H1 (cell line): Measurements from ENCODE around the gene SPEF2. TPM values are rescaled to one million over a fixed set of nuclear protein-coding genes. Genes with fewer than 3 reads are reported as not detected.

ENCODE experiments used
- CTCF ChIA-PET: fragments of 300-600 bp; sonication (Branson Sonifier 250); formaldehyde crosslinking; loops from one replicate; lab custom pipeline; 2021; ENCODE audit not compliant: partially characterized antibody; lab: Charles Lee
- POLR2A ChIA-PET: fragments of 300-600 bp; sonication (Branson Sonifier 250); formaldehyde crosslinking; loops from one replicate; lab custom pipeline; 2021; ENCODE audit warnings: inconsistent platforms; ENCODE audit not compliant: partially characterized antibody; lab: Charles Lee
- DNase-seq, 2 experiments: peaks; one replicate each; pipeline versions ENCODE4 v3.0.0 to v3.0.0-alpha.2; 2010 to 2022; ENCODE audit warnings: low spot score in 2 of 2, low read depth in 1 of 2, mixed read lengths in 1 of 2
- FAIRE-seq: peaks from 2 replicates; lab custom pipeline; 2011; peaks lifted over from hg19 to GRCh38; lab: Jason Lieb, UNC
- H2AFZ ChIP-seq: 2 replicates; pipeline ENCODE4 v1.8.1; 2012; ENCODE audit warnings: low read length, inconsistent platforms
- H2AK5ac ChIP-seq: 2 replicates; pipeline ENCODE4 v1.6.1; 2013; ENCODE audit warnings: low read depth, low read length
- H2BK120ac ChIP-seq: replicated peaks from 2 replicates; pipeline ENCODE3; 2013; ENCODE audit warnings: low read depth, low read length, inconsistent platforms
- H2BK12ac ChIP-seq: 2 replicates; pipeline ENCODE4 v1.6.1; 2013; ENCODE audit warnings: low read depth, low read length
- H2BK15ac ChIP-seq: 2 replicates; pipeline ENCODE4 v1.6.1; 2013; ENCODE audit warnings: low read length
- H2BK20ac ChIP-seq: 2 replicates; pipeline ENCODE4 v1.6.1; 2013; ENCODE audit warnings: low read length
- H2BK5ac ChIP-seq: 2 replicates; pipeline ENCODE4 v1.6.1; 2013; ENCODE audit warnings: low read depth, low read length
- H3K14ac ChIP-seq: 2 replicates; pipeline ENCODE4 v1.6.1; 2013; ENCODE audit warnings: inconsistent platforms; ENCODE audit not compliant: insufficient read length
- H3K18ac ChIP-seq: 2 replicates; pipeline ENCODE4 v1.6.1; 2013; ENCODE audit warnings: low read length; ENCODE audit errors: extremely low read depth
- H3K23ac ChIP-seq: 2 replicates; pipeline ENCODE4 v1.6.1; 2013; ENCODE audit warnings: inconsistent platforms; ENCODE audit not compliant: insufficient read length
- H3K23me2 ChIP-seq: 2 replicates; pipeline ENCODE4 v1.6.1; 2013; ENCODE audit warnings: low read depth, low read length
- H3K27ac ChIP-seq: 2 replicates; pipeline ENCODE4 v1.6.1; 2011; ENCODE audit warnings: low read depth, low read length, inconsistent platforms
- H3K27me3 ChIP-seq, 4 experiments: replicated peaks in 1 of 4; 1 replicate in 1 of 4; 2 replicates in 3 of 4; pipeline versions ENCODE4 v1.6.1 to v1.8.1; 2011 to 2013; ENCODE audit warnings: low read length in 3 of 4, mild to moderate bottlenecking in 3 of 4, inconsistent platforms in 2 of 4, mixed read lengths in 2 of 4, moderate library complexity in 1 of 4; ENCODE audit not compliant: control insufficient read depth in 3 of 4, insufficient read depth in 3 of 4; ENCODE audit errors: extremely low read depth in 1 of 4
- H3K36me3 ChIP-seq, 4 experiments: 2 replicates each; pipeline versions ENCODE4 v1.6.1 to v1.8.1; 2011 to 2013; ENCODE audit warnings: mild to moderate bottlenecking in 4 of 4, low read length in 3 of 4, moderate library complexity in 2 of 4, control low read depth in 1 of 4, inconsistent platforms in 1 of 4; ENCODE audit not compliant: insufficient read depth in 4 of 4, control insufficient read depth in 2 of 4
- H3K4ac ChIP-seq: replicated peaks from 2 replicates; pipeline ENCODE3; 2013; ENCODE audit warnings: low read length, low read depth, mixed read lengths, inconsistent platforms; ENCODE audit not compliant: insufficient read length
- H3K4me1 ChIP-seq, 4 experiments: replicated peaks in 1 of 4; 1 replicate in 1 of 4; 2 replicates in 3 of 4; pipeline versions ENCODE4 v1.6.1 to v1.8.1; 2011 to 2013; ENCODE audit warnings: low read length in 3 of 4, inconsistent platforms in 2 of 4, mixed read lengths in 1 of 4; ENCODE audit not compliant: insufficient read depth in 4 of 4, control insufficient read depth in 3 of 4
- H3K4me2 ChIP-seq, 2 experiments: 2 replicates each; pipeline versions ENCODE4 v1.6.1 to v1.8.1; 2011 to 2013; ENCODE audit warnings: low read depth in 2 of 2, low read length in 2 of 2, control low read depth in 1 of 2, inconsistent platforms in 1 of 2, mild to moderate bottlenecking in 1 of 2; ENCODE audit not compliant: insufficient read depth in 1 of 2
- H3K4me3 ChIP-seq, 4 experiments: fragments of 200-600, 300-600 bp in 1 of 4; sonication (generic), shearing (Covaris generic), sonication (Bioruptor Twin) in 1 of 4; 2 replicates each; pipeline versions ENCODE4 v1.5.1 to v1.8.1; 2011 to 2016; ENCODE audit warnings: low read length in 4 of 4, low read depth in 3 of 4, control low read depth in 2 of 4, inconsistent platforms in 2 of 4, mild to moderate bottlenecking in 2 of 4, mixed read lengths in 1 of 4, moderate library complexity in 1 of 4; ENCODE audit not compliant: insufficient read depth in 2 of 4; ENCODE audit errors: extremely low read depth in 1 of 4
- H3K56ac ChIP-seq: replicated peaks from 2 replicates; pipeline ENCODE3; 2013; ENCODE audit warnings: low read depth, mild to moderate bottlenecking, mixed read lengths, low read length, inconsistent platforms; ENCODE audit not compliant: insufficient read length
- H3K79me1 ChIP-seq: 2 replicates; pipeline ENCODE4 v1.6.1; 2013; ENCODE audit warnings: low read depth, low read length, control low read depth
- H3K79me2 ChIP-seq, 2 experiments: 2 replicates each; pipeline versions ENCODE4 v1.6.1 to v1.8.1; 2012 to 2013; ENCODE audit warnings: low read length in 2 of 2, mild to moderate bottlenecking in 2 of 2, inconsistent platforms in 1 of 2; ENCODE audit not compliant: insufficient read depth in 2 of 2, control insufficient read depth in 1 of 2
- H3K9ac ChIP-seq, 4 experiments: replicated peaks in 1 of 4; 1 replicate in 1 of 4; 2 replicates in 3 of 4; pipeline versions ENCODE4 v1.6.1 to v1.8.1; 2011 to 2013; ENCODE audit warnings: low read depth in 3 of 4, low read length in 3 of 4, control low read depth in 2 of 4, mild to moderate bottlenecking in 2 of 4, moderate library complexity in 2 of 4, inconsistent platforms in 1 of 4; ENCODE audit errors: extremely low read depth in 1 of 4
- H3K9me3 ChIP-seq, 2 experiments: 2 replicates each; pipeline versions ENCODE4 v1.6.1 to v1.8.1; 2012 to 2013; ENCODE audit warnings: mild to moderate bottlenecking in 2 of 2, moderate library complexity in 2 of 2, control low read depth in 1 of 2, inconsistent platforms in 1 of 2, low read depth in 1 of 2, low read length in 1 of 2, mixed read lengths in 1 of 2; ENCODE audit not compliant: insufficient read depth in 2 of 2
- H4K20me1 ChIP-seq, 2 experiments: replicated peaks in 1 of 2; 2 replicates each; pipeline versions ENCODE3 to v1.8.1; 2011 to 2013; ENCODE audit warnings: inconsistent platforms in 2 of 2, low read length in 2 of 2, mild to moderate bottlenecking in 1 of 2; ENCODE audit not compliant: insufficient read depth in 2 of 2, control insufficient read depth in 1 of 2
- H4K5ac ChIP-seq: 2 replicates; pipeline ENCODE4 v1.6.1; 2013; ENCODE audit warnings: low read length, low read depth, mixed read lengths, inconsistent platforms; ENCODE audit not compliant: insufficient read length
- H4K8ac ChIP-seq: 2 replicates; pipeline ENCODE4 v1.8.0; 2013; ENCODE audit warnings: mild to moderate bottlenecking, moderate library complexity, low read length, inconsistent platforms; ENCODE audit not compliant: insufficient read depth; ENCODE audit errors: extremely low read depth
- H4K91ac ChIP-seq: replicated peaks from 2 replicates; pipeline ENCODE3; 2013; ENCODE audit warnings: low read length, mixed read lengths, inconsistent platforms; ENCODE audit not compliant: insufficient read length
- BRCA1 ChIP-seq: IDR thresholded peaks from 2 replicates; pipeline ENCODE4 v1.6.1; 2012; ENCODE audit warnings: low read depth, low read length, improper control_type of control experiment
- EP300 ChIP-seq, 2 experiments: IDR thresholded peaks; 1 replicate in 1 of 2; 2 replicates in 1 of 2; pipeline ENCODE4 v1.6.1; 2011 to 2012; ENCODE audit warnings: low read depth in 2 of 2, low read length in 2 of 2, mild to moderate bottlenecking in 2 of 2, borderline replicate concordance in 1 of 2, inconsistent platforms in 1 of 2, moderate library complexity in 1 of 2
- GABPA ChIP-seq: IDR thresholded peaks from 2 replicates; pipeline ENCODE4 v1.6.1; 2011; ENCODE audit warnings: mild to moderate bottlenecking, low read length, moderate library complexity, borderline replicate concordance; ENCODE audit not compliant: insufficient read depth
- GTF2F1 ChIP-seq: IDR thresholded peaks from 2 replicates; pipeline ENCODE4 v1.6.1; 2012; ENCODE audit warnings: low read depth, low read length, improper control_type of control experiment, borderline replicate concordance
- HDAC6 ChIP-seq: IDR thresholded peaks from one replicate; pipeline ENCODE4 v1.7.1; 2012; ENCODE audit warnings: low read depth, mild to moderate bottlenecking, inconsistent platforms, low read length, moderate library complexity
- KDM1A ChIP-seq: fragments of 200-600, 300-600 bp; sonication (generic); IDR thresholded peaks from 2 replicates; pipeline ENCODE4 v1.7.1; 2016; ENCODE audit warnings: mild to moderate bottlenecking, low read length, borderline replicate concordance
- KDM4A ChIP-seq: IDR thresholded peaks from one replicate; pipeline ENCODE4 v1.7.1; 2012; ENCODE audit warnings: low read depth, mild to moderate bottlenecking, moderate library complexity, low read length, inconsistent platforms; ENCODE audit not compliant: severe bottlenecking
- MAX ChIP-seq: IDR thresholded peaks from 2 replicates; pipeline ENCODE4 v1.6.1; 2012; ENCODE audit warnings: inconsistent platforms
- NRF1 ChIP-seq: IDR thresholded peaks from 2 replicates; pipeline ENCODE4 v1.6.1; 2011; ENCODE audit warnings: mild to moderate bottlenecking, low read depth, low read length, improper control_type of control experiment
- POLR2AphosphoS5 ChIP-seq: IDR thresholded peaks from 2 replicates; pipeline ENCODE4 v1.6.1; 2011; ENCODE audit warnings: low read depth, low read length
- RBBP5 ChIP-seq: IDR thresholded peaks from 2 replicates; pipeline ENCODE4 v1.7.1; 2012; ENCODE audit warnings: low read depth, mild to moderate bottlenecking, inconsistent platforms, low read length, moderate library complexity, borderline replicate concordance
- RXRA ChIP-seq: IDR thresholded peaks from 2 replicates; pipeline ENCODE4 v1.6.1; 2011; ENCODE audit warnings: low read depth, mild to moderate bottlenecking, low read length, moderate library complexity; ENCODE audit not compliant: insufficient read depth
- SP4 ChIP-seq: IDR thresholded peaks from 2 replicates; pipeline ENCODE4 v1.6.1; 2012; ENCODE audit warnings: low read length, inconsistent platforms
- TCF12 ChIP-seq: IDR thresholded peaks from 2 replicates; pipeline ENCODE4 v1.6.1; 2011; ENCODE audit warnings: low read depth, mild to moderate bottlenecking, low read length
- USF2 ChIP-seq: IDR thresholded peaks from 2 replicates; pipeline ENCODE4 v1.6.1; 2011; ENCODE audit warnings: low read length, improper control_type of control experiment
- polyA plus RNA-seq, 7 experiments: library from polyadenylated mRNA; depleted of rRNA in 3 of 7; stranded (reverse) in 5 of 7; unstranded in 2 of 7; fragments of >200 nt in 5 of 7; fragments of 200-250 nt in 2 of 7; gene quantifications; 1 replicate in 5 of 7; 2 replicates in 1 of 7; 4 replicates in 1 of 7; pipeline versions ENCODE4 v1.2.1 to v1.2.3, GENCODE V29; 2011 to 2013; ENCODE audit warnings: missing spikeins in 2 of 7, mixed read lengths in 2 of 7
- total RNA-seq: library from RNA; stranded (reverse); fragmentation: NEBNext Ultra II Directional; extraction: Animal tissue kit (Norgen Biotek cat#: 25700); gene quantifications from 2 replicates; pipeline ENCODE4 v1.2.1, GENCODE V29; 2021

The SPEF2 gene
- total and polyA plus RNA-seq, 2 of the 8 experiments (the other 6 are each of a cell fraction or from before 2014, with no cell fraction given) = 0.14 to 0.73 TPM

GRCh38 chr5:35794328-35794619 is 176.6 kb downstream of the SPEF2 start:
- H4K20me1 ChIP-seq = no peaks in the 10 kb centered on the region
- H3K23ac ChIP-seq = no peak overlapping the region
- ChIA-PET POLR2A (no interaction called here), CTCF (interaction anchor here (0.8 to 4.4 kb wide), 5 partner anchors 9 to 132 kb away, joined by 3 to 23 read pairs (median 7); no protein-coding TSS in a partner anchor)
- H2BK120ac ChIP-seq = no peak overlapping the region
- H3K4me3 ChIP-seq = no peak overlapping the region
- H2BK5ac ChIP-seq = no peak overlapping the region
- H3K79me1 ChIP-seq = no peaks in the 10 kb centered on the region
- no peak overlapping the region for H3K9ac ChIP-seq
- H4K91ac ChIP-seq = no peak overlapping the region
- no peak overlapping the region for H2BK15ac ChIP-seq
- no peak overlapping the region for H2BK12ac ChIP-seq
- no peaks in the 10 kb centered on the region for H3K36me3 ChIP-seq
- H3K4me2 ChIP-seq = no peak overlapping the region
- no peaks in the 10 kb centered on the region for H3K23me2 ChIP-seq
- no peaks in the 10 kb centered on the region for H3K27me3 ChIP-seq
- DNase-seq (no peak), FAIRE-seq (no peak)
- H3K56ac ChIP-seq = no peak overlapping the region
- H4K5ac ChIP-seq = no peak overlapping the region
- no peak overlapping the region for H3K4ac ChIP-seq
- no peak overlapping the region for H3K27ac ChIP-seq
- no peak overlapping the region for H2BK20ac ChIP-seq
- H3K14ac ChIP-seq = no peak overlapping the region
- H4K8ac ChIP-seq = no peak overlapping the region
- H2AK5ac ChIP-seq = no peak overlapping the region
- no peak overlapping the region for H3K18ac ChIP-seq
- 0 out of 2 replicates have a peak overlapping the region, but pooled peaks have one; percentile 14 for H2AFZ ChIP-seq
- no peaks in the 10 kb centered on the region for H3K9me3 ChIP-seq
- H3K79me2 ChIP-seq = no peaks in the 10 kb centered on the region
- peaks cover 0 to 6% (median 2%) of the 10 kb centered on the region in 4 experiments; a peak in 2 of 7 replicates for H3K4me1 ChIP-seq
- TF ChIP-seq MAX (no peak), KDM4A (no peak), EP300 (IDR thresholded peaks at IDR 0.05; ENCODE audit: borderline replicate concordance in 1 of 2, low read depth in 2 of 2, low read length in 2 of 2) (no peak), GTF2F1 (no peak), RBBP5 (no peak), TCF12 (no peak), POLR2AphosphoS5 (no peak), KDM1A (no peak), GABPA (no peak), SP4 (no peak), RXRA (no peak), HDAC6 (no peak), USF2 (no peak), BRCA1 (no peak), NRF1 (no peak)
